Upper lobe of left lung (tissue), 4 donors: ENCODE data around the gene REEP2.

Experiments used
- POLR2A ChIP-seq, 4 donors: fragments of 450-650 bp; IDR thresholded peaks; one replicate each; pipeline ENCODE4 v1.5.1; 2016 to 2017; ENCODE audit warnings: antibody characterized with exemption in 4 of 4, mild to moderate bottlenecking in 2 of 4
- POLR2AphosphoS5 ChIP-seq, 2 donors: sonication (generic); formaldehyde crosslinking; IDR thresholded peaks; one replicate each; pipeline ENCODE4 v1.5.1; 2017; ENCODE audit warnings: antibody characterized with exemption in 2 of 2
- TF ChIP-seq, protein P1 (sequence below), 6 experiments: fragments of 450-650 bp in 4 of 6; fragments of 200-600 bp in 2 of 6; sonication (generic) in 2 of 6; IDR thresholded peaks; one replicate each; pipeline ENCODE4 v1.5.1; 2016 to 2019; ENCODE audit warnings: antibody characterized with exemption in 6 of 6

DNA sequence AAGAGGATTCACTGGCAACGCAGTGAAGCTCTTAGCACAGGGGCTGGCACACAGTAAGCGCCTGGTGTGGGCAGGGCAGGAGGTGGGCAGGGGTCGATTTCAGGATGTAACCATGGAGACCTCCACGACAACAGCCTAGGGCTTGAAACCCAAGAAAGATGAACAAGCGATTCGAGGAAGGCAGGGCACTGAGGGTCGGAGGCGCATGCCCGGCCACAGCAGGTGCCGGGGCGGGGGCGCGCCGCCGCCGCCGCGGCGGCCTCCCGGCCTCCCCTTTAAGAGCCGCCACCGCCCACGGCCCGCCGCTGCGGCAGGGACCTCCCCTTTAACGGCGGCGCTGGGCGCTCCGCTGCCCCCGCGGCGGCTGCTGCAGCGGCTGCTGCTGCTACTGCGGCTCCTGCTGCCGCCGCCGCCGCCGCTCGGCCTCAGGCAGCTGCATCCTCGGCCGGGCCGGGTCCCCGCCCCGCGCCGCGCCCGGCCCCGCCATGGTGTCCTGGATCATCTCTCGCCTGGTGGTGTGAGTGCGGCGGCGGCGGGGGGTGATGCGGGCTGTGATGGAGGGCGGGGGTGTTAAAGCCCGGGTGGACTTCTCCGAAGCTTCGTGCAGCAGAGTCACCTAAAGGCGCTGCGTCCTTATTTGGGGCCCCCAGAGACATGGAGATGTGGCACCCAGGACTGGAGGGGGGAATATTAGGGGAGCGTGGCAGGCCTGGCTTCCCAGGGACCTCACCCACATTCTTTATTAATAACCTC, at the start of gene REEP2:
- TF ChIP-seq POLR2AphosphoS5 (IDR thresholded peaks at IDR 0.05) (no peak), POLR2A (IDR thresholded peaks at IDR 0.05) (no peak)
- TF ChIP-seq, protein P1, sequence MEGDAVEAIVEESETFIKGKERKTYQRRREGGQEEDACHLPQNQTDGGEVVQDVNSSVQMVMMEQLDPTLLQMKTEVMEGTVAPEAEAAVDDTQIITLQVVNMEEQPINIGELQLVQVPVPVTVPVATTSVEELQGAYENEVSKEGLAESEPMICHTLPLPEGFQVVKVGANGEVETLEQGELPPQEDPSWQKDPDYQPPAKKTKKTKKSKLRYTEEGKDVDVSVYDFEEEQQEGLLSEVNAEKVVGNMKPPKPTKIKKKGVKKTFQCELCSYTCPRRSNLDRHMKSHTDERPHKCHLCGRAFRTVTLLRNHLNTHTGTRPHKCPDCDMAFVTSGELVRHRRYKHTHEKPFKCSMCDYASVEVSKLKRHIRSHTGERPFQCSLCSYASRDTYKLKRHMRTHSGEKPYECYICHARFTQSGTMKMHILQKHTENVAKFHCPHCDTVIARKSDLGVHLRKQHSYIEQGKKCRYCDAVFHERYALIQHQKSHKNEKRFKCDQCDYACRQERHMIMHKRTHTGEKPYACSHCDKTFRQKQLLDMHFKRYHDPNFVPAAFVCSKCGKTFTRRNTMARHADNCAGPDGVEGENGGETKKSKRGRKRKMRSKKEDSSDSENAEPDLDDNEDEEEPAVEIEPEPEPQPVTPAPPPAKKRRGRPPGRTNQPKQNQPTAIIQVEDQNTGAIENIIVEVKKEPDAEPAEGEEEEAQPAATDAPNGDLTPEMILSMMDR (IDR thresholded peaks at IDR 0.05): peak in 2 of 6 experiments; percentile 19 to 30
